Hepatocyte (in vitro differentiated cells): ENCODE results near the gene PREX1.

Experiments used
- EZH2phosphoT487 ChIP-seq: fragments of 200-600 bp; sonication (generic); IDR thresholded peaks from one replicate; pipeline ENCODE4 v1.6.1; 2018; ENCODE audit warnings: antibody characterized with exemption, mild to moderate bottlenecking, low read depth, moderate library complexity; ENCODE audit not compliant: unreplicated experiment, severe bottlenecking
- TF ChIP-seq, protein P1 (sequence below): fragments of 200-600 bp; sonication (generic); IDR thresholded peaks from 2 replicates; pipeline ENCODE4 v1.5.1; 2016; ENCODE audit warnings: antibody characterized with exemption, mild to moderate bottlenecking; ENCODE audit not compliant: poor library complexity

DNA sequence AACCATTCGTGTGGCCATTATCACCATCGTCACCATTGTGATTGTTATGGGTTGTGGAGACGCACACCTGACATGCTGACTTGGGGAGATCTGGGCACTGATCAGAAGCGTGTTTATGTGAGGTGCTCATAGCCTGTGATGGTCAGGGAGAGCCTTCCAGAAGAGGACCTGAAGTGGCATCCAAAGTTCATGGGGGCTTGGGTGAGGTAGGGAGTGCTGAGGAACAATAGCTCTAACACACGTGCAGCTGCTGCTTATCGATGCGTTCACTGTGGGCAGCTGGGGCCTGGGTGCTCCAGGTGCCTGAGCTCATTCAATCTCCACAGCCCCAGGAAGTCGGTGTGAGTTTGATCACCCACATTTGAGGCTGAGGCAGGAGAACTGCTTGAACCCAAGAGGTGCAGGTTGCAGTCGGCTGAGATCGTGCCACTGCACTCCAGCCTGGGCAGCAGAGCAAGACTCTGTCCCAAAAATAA is 227.3 kb downstream of the PREX1 start:
- TF ChIP-seq, protein P1, sequence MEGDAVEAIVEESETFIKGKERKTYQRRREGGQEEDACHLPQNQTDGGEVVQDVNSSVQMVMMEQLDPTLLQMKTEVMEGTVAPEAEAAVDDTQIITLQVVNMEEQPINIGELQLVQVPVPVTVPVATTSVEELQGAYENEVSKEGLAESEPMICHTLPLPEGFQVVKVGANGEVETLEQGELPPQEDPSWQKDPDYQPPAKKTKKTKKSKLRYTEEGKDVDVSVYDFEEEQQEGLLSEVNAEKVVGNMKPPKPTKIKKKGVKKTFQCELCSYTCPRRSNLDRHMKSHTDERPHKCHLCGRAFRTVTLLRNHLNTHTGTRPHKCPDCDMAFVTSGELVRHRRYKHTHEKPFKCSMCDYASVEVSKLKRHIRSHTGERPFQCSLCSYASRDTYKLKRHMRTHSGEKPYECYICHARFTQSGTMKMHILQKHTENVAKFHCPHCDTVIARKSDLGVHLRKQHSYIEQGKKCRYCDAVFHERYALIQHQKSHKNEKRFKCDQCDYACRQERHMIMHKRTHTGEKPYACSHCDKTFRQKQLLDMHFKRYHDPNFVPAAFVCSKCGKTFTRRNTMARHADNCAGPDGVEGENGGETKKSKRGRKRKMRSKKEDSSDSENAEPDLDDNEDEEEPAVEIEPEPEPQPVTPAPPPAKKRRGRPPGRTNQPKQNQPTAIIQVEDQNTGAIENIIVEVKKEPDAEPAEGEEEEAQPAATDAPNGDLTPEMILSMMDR = no peak
- no peak for TF ChIP-seq EZH2phosphoT487
